ENCODE measurements around the gene ARMC7. TPM values are rescaled to one million over a fixed set of nuclear protein-coding genes. Genes with fewer than 3 reads are reported as not detected.

ARMC7 gene
- polyA plus RNA-seq, 1 donor from 2014 or later = 3.7 TPM

- no peaks in the 10 kb centered on the region for H3K9me2 ChIP-seq (ENCODE audit: insufficient read depth, low read length)
- no peak overlapping the region for H3K27ac ChIP-seq (ENCODE audit: low read length)
- no peaks in the 10 kb centered on the region for H3K27me3 ChIP-seq (ENCODE audit: insufficient read depth, low read depth, low read length)
- TF ChIP-seq EP300 (conservative IDR thresholded peaks at IDR 0.05; ENCODE audit: poor library complexity, severe bottlenecking) (no peak), POLR2AphosphoS5 (IDR thresholded peaks at IDR 0.05) (no peak), REST (IDR thresholded peaks at IDR 0.05; ENCODE audit: borderline replicate concordance) (no peak)
- H3F3A ChIP-seq (ENCODE audit: insufficient read depth, low read length, poor library complexity, severe bottlenecking) = no peaks in the 10 kb centered on the region
- H3K4me3 ChIP-seq (ENCODE audit: low read length) = no peak overlapping the region
- H3K9ac ChIP-seq (ENCODE audit: low read length) = no peak overlapping the region
- no peaks in the 10 kb centered on the region for H3K9me3 ChIP-seq (ENCODE audit: low read length)
- peaks cover 25% of the 10 kb centered on the region for H3K36me3 ChIP-seq (ENCODE audit: insufficient read depth, low read length)
- H3K79me2 ChIP-seq (replicated peaks; ENCODE audit: insufficient read depth, low read length) = peaks cover 44% of the 10 kb centered on the region
- no peak overlapping the region for H2AFZ ChIP-seq (ENCODE audit: low read depth, low read length)
- no peak overlapping the region for H3K4me2 ChIP-seq (ENCODE audit: low read length)
- H4K20me1 ChIP-seq (ENCODE audit: insufficient read depth) = peaks cover 63% of the 10 kb centered on the region
Measured at GRCh38 chr17:75142236-75142971, 32.6 kb downstream of the ARMC7 start.

- TF ChIP-seq EP300 (conservative IDR thresholded peaks at IDR 0.05; ENCODE audit: poor library complexity, severe bottlenecking) = no peak
- TF ChIP-seq CTCF (IDR thresholded peaks at IDR 0.05; ENCODE audit: poor library complexity, severe bottlenecking) = no peak
- no peak for TF ChIP-seq REST (IDR thresholded peaks at IDR 0.05; ENCODE audit: borderline replicate concordance)
- no peak for TF ChIP-seq MXI1 (conservative IDR thresholded peaks at IDR 0.05; ENCODE audit: poor library complexity, severe bottlenecking)
- TF ChIP-seq EZH2 (IDR thresholded peaks at IDR 0.05; ENCODE audit: borderline replicate concordance, insufficient read depth, low read length, poor library complexity, severe bottlenecking) = no peak
- no peak for TF ChIP-seq TAF1 (IDR thresholded peaks at IDR 0.05; ENCODE audit: low read depth)
- TF ChIP-seq RAD21 (conservative IDR thresholded peaks at IDR 0.05) = no peak
- no peak for TF ChIP-seq POLR2AphosphoS5 (IDR thresholded peaks at IDR 0.05)
- no peak for TF ChIP-seq SMC3 (conservative IDR thresholded peaks at IDR 0.05; ENCODE audit: poor library complexity)
- peaks cover 79% of the 10 kb centered on the region for H4K20me1 ChIP-seq (ENCODE audit: insufficient read depth)
- H3K27me3 ChIP-seq (ENCODE audit: insufficient read depth, low read depth, low read length) = no peaks in the 10 kb centered on the region
- H3K9ac ChIP-seq (ENCODE audit: low read length) = no peak overlapping the region
- H3F3A ChIP-seq (ENCODE audit: insufficient read depth, low read length, poor library complexity, severe bottlenecking) = no peaks in the 10 kb centered on the region
- H3K4me3 ChIP-seq (ENCODE audit: low read length) = no peak overlapping the region
- H3K9me3 ChIP-seq (ENCODE audit: low read length) = no peaks in the 10 kb centered on the region
- H3K9me2 ChIP-seq (ENCODE audit: insufficient read depth, low read length) = no peaks in the 10 kb centered on the region
- H3K27ac ChIP-seq (ENCODE audit: low read length) = no peak overlapping the region
- peaks cover 59% of the 10 kb centered on the region for H3K79me2 ChIP-seq (replicated peaks; ENCODE audit: insufficient read depth, low read length)
- no peak overlapping the region for H3K4me2 ChIP-seq (ENCODE audit: low read length)
- H3K36me3 ChIP-seq (ENCODE audit: insufficient read depth, low read length) = peaks cover 24% of the 10 kb centered on the region
- no peak overlapping the region for H2AFZ ChIP-seq (ENCODE audit: low read depth, low read length)
Measured at GRCh38 chr17:75144816-75145512, 35.2 kb downstream of the ARMC7 start.

Measured in neural cell (in vitro differentiated cells).